GM12801 (cell line): ENCODE data around the gene ABLIM1.

Experiments used
- CTCF ChIP-seq: IDR thresholded peaks from one replicate; pipeline ENCODE4 v1.5.1; 2011; ENCODE audit warnings: control low read depth; ENCODE audit not compliant: insufficient read length; ENCODE audit errors: extremely low read depth

Gene ABLIM1

GRCh38 chr10:114684084-114684821, 26.2 kb upstream of the ABLIM1 start:
- no peak for TF ChIP-seq CTCF

- TF ChIP-seq CTCF, result no peak
These were observed 25.5 kb upstream of the ABLIM1 start for GRCh38 chr10:114683593-114683992.

- TF ChIP-seq CTCF, result no peak
These were observed 25.1 kb upstream of the ABLIM1 start for GRCh38 chr10:114683162-114683561.

- no peak for TF ChIP-seq CTCF
These were observed 24.5 kb upstream of the ABLIM1 start for GRCh38 chr10:114682532-114682931.

GRCh38 chr10:114682121-114682520, 24.0 kb upstream of the ABLIM1 start:
- TF ChIP-seq CTCF, result no peak

- no peak for TF ChIP-seq CTCF
These were observed 23.5 kb upstream of the ABLIM1 start for GRCh38 chr10:114681542-114681941.

- TF ChIP-seq CTCF, result no peak
These were observed 22.6 kb upstream of the ABLIM1 start for GRCh38 chr10:114680543-114681117.
